Left ventricle myocardium inferior (tissue), 1 donor: ENCODE measurements around the gene CENPF. TPM values are rescaled to one million over a fixed set of nuclear protein-coding genes. Genes with fewer than 3 reads are reported as not detected.

Source experiments
- DNase-seq: peaks from one replicate; pipeline ENCODE4 v3.0.0-alpha.2; 2020
- H3K27ac ChIP-seq: fragments of 200-600 bp; replicated peaks from 2 replicates; pipeline ENCODE4 v1.8.0; 2021
- H3K27me3 ChIP-seq: fragments of 200-600 bp; 2 replicates; pipeline ENCODE4 v1.8.0; 2021; ENCODE audit warnings: low read depth
- H3K36me3 ChIP-seq: fragments of 200-600 bp; 2 replicates; pipeline ENCODE4 v1.8.0; 2021
- H3K4me1 ChIP-seq: fragments of 200-600 bp; 2 replicates; pipeline ENCODE4 v1.8.0; 2021
- H3K4me3 ChIP-seq: fragments of 200-600 bp; 2 replicates; pipeline ENCODE4 v1.8.0; 2021; ENCODE audit warnings: mild to moderate bottlenecking, moderate library complexity
- H3K9me3 ChIP-seq: fragments of 200-600 bp; replicated peaks from 2 replicates; pipeline ENCODE4 v1.8.0; 2021
- intact Hi-C: fragments of 100-400 bp; cut with micrococcal nuclease; formaldehyde crosslinking; loops from one replicate; pipeline ENCODE4 v1.11.0; 2022
- total RNA-seq: library from RNA; stranded (reverse); fragmentation: NEBNext Ultra II Directional; extraction: Animal tissue kit (Norgen Biotek cat#: 25700); gene quantifications from one replicate; pipeline ENCODE4 v1.2.1, GENCODE V29; 2021
- TF ChIP-seq, protein P1 (sequence below): fragments of 200-600 bp; IDR thresholded peaks from 2 replicates; pipeline ENCODE4 v1.8.0; 2021; ENCODE audit warnings: antibody characterized with exemption, mild to moderate bottlenecking, borderline replicate concordance
- donor health status: DM: no; HTN: yes; CAD: no; lungs with severe emphysema.

Gene CENPF
- total RNA-seq, 1 donor from 2014 or later = 1.7 TPM

DNA sequence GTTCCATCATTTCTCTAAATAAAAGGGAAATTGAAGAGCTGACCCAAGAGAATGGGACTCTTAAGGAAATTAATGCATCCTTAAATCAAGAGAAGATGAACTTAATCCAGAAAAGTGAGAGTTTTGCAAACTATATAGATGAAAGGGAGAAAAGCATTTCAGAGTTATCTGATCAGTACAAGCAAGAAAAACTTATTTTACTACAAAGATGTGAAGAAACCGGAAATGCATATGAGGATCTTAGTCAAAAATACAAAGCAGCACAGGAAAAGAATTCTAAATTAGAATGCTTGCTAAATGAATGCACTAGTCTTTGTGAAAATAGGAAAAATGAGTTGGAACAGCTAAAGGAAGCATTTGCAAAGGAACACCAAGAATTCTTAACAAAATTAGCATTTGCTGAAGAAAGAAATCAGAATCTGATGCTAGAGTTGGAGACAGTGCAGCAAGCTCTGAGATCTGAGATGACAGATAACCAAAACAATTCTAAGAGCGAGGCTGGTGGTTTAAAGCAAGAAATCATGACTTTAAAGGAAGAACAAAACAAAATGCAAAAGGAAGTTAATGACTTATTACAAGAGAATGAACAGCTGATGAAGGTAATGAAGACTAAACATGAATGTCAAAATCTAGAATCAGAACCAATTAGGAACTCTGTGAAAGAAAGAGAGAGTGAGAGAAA, 38.4 kb downstream of the CENPF start:
- intact Hi-C loops = no loop called here
- no peaks in the 10 kb centered on the region for H3K36me3 ChIP-seq
- no peaks in the 10 kb centered on the region for H3K9me3 ChIP-seq

DNA sequence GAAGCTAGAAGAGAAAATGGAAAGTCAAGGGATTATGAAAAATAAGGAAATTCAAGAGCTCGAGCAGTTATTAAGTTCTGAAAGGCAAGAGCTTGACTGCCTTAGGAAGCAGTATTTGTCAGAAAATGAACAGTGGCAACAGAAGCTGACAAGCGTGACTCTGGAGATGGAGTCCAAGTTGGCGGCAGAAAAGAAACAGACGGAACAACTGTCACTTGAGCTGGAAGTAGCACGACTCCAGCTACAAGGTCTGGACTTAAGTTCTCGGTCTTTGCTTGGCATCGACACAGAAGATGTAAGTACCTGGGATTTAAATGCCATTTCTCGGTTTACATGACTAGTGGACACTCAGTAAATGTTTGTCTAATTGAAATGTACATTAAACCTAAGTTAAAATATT, 40.0 kb downstream of the CENPF start:
- no peaks in the 10 kb centered on the region for H3K27me3 ChIP-seq
- no peaks in the 10 kb centered on the region for H3K36me3 ChIP-seq
- H3K9me3 ChIP-seq = no peaks in the 10 kb centered on the region
- intact Hi-C loops = no loop called here
- TF ChIP-seq, protein P1, sequence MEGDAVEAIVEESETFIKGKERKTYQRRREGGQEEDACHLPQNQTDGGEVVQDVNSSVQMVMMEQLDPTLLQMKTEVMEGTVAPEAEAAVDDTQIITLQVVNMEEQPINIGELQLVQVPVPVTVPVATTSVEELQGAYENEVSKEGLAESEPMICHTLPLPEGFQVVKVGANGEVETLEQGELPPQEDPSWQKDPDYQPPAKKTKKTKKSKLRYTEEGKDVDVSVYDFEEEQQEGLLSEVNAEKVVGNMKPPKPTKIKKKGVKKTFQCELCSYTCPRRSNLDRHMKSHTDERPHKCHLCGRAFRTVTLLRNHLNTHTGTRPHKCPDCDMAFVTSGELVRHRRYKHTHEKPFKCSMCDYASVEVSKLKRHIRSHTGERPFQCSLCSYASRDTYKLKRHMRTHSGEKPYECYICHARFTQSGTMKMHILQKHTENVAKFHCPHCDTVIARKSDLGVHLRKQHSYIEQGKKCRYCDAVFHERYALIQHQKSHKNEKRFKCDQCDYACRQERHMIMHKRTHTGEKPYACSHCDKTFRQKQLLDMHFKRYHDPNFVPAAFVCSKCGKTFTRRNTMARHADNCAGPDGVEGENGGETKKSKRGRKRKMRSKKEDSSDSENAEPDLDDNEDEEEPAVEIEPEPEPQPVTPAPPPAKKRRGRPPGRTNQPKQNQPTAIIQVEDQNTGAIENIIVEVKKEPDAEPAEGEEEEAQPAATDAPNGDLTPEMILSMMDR = no peak
- H3K4me1 ChIP-seq = no peaks in the 10 kb centered on the region
- no peak overlapping the region for H3K4me3 ChIP-seq
- no peak for DNase-seq
- no peak overlapping the region for H3K27ac ChIP-seq

More for the DNA sequence above, 38.4 kb downstream of the CENPF start:
- no peak overlapping the region for H3K4me3 ChIP-seq
- H3K27me3 ChIP-seq = no peaks in the 10 kb centered on the region
- H3K27ac ChIP-seq = no peak overlapping the region
- TF ChIP-seq, protein P1 = no peak
- no peaks in the 10 kb centered on the region for H3K4me1 ChIP-seq
- DNase-seq = no peak

DNA sequence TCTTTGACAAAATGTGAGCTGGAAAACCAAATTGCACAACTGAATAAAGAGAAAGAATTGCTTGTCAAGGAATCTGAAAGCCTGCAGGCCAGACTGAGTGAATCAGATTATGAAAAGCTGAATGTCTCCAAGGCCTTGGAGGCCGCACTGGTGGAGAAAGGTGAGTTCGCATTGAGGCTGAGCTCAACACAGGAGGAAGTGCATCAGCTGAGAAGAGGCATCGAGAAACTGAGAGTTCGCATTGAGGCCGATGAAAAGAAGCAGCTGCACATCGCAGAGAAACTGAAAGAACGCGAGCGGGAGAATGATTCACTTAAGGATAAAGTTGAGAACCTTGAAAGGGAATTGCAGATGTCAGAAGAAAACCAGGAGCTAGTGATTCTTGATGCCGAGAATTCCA, 42.7 kb downstream of the CENPF start:
- Histone ChIP-seq H3K27ac (no peak overlapping the region), H3K4me1 (no peaks in the 10 kb centered on the region), H3K27me3 (no peaks in the 10 kb centered on the region), H3K4me3 (no peak overlapping the region), H3K36me3 (no peaks in the 10 kb centered on the region), H3K9me3 (no peaks in the 10 kb centered on the region)
- DNase-seq = no peak
- TF ChIP-seq, protein P1 = no peak
- intact Hi-C loops = no loop called here

DNA sequence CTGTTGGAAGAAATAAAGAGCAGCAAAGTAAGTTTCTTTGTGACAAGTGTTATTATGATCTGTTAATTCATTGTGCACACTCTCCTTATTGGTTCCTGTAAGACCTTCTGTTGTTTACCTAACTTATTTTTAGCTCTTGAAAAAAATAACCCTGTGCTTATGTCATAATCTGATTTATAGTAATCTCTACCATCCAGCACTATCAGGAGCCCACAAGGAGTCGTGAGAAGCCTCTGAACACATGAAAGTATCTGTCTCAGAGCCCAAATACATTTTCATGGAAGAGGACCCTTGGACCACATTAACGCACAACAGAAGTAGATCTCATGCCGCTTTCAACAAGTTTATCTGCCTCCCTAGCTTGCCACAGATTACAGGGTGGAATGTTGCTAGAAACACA, 45.8 kb downstream of the CENPF start:
- DNase-seq = no peak
- no peak overlapping the region for H3K4me3 ChIP-seq
- no peaks in the 10 kb centered on the region for H3K4me1 ChIP-seq
- H3K27ac ChIP-seq = no peak overlapping the region
- intact Hi-C loops = no loop called here
- H3K36me3 ChIP-seq = no peaks in the 10 kb centered on the region
- H3K9me3 ChIP-seq = no peaks in the 10 kb centered on the region
- TF ChIP-seq, protein P1 = no peak
- H3K27me3 ChIP-seq = no peaks in the 10 kb centered on the region

DNA sequence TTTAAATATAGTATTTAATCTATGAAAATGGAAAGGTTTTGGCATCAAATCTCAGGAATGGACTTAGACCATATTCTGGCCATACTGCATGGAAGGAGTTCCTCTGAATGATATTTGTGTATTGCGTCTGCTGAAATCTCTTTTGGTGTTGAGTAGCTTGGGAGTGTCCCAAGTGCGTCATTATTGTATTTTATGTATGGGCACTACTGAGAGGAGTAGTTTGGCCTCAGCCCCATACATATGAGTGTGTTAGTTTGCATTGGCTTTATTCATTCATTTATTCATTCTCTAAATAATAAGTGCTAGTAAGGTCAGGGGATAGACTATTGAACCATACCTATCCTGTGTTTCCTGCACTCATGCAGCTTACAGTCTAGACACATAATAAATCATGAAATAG, 46.6 kb downstream of the CENPF start:
- Histone ChIP-seq H3K36me3 (no peaks in the 10 kb centered on the region), H3K4me1 (no peaks in the 10 kb centered on the region), H3K9me3 (no peaks in the 10 kb centered on the region), H3K27me3 (no peaks in the 10 kb centered on the region), H3K4me3 (no peak overlapping the region), H3K27ac (no peak overlapping the region)
- TF ChIP-seq, protein P1 = no peak
- no peak for DNase-seq
- intact Hi-C loops = no loop called here
